ENCODE results near the gene ZFYVE21.

The ZFYVE21 gene

GRCh38 chr14:103726474-103726873 is 10.9 kb downstream of the ZFYVE21 start:
- no peak for DNase-seq

- no peak for DNase-seq
These were observed 11.8 kb downstream of the ZFYVE21 start for GRCh38 chr14:103727313-103727980.

GRCh38 chr14:103728141-103728540 is 12.5 kb downstream of the ZFYVE21 start:
- DNase-seq, result no peak

- no peak for DNase-seq
These were observed 13.1 kb downstream of the ZFYVE21 start for GRCh38 chr14:103728721-103729120.

GRCh38 chr14:103729496-103730448 is 14.2 kb downstream of the ZFYVE21 start:
- no peak for DNase-seq

GRCh38 chr14:103730490-103731035 is 15.0 kb downstream of the ZFYVE21 start:
- no peak for DNase-seq

GRCh38 chr14:103731481-103731880 is 15.9 kb downstream of the ZFYVE21 start:
- DNase-seq, result no peak

GRCh38 chr14:103731916-103732867 is 16.6 kb downstream of the ZFYVE21 start:
- no peak for DNase-seq

GRCh38 chr14:103732868-103733620 is 17.4 kb downstream of the ZFYVE21 start:
- no peak for DNase-seq

DNA sequence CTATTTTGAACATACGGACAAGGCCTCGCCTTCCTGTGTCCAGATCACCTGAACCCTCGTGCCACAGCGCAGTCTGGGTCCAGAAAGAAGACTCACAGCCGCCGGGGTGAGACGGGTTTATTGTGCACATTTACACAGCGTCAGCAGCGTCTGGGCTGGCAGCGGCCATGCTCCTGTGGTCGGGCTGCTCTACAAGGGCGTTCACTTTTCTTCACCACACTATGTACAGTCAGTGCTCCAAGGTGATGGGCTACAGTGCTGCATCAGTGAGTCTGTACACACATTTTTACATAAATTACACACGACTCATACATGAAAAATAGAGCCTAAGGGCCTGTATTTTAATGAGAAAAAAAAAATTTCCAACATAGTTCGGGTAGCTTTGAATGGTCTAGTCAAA is 18.0 kb downstream of the ZFYVE21 start:
- no peak for DNase-seq

DNA sequence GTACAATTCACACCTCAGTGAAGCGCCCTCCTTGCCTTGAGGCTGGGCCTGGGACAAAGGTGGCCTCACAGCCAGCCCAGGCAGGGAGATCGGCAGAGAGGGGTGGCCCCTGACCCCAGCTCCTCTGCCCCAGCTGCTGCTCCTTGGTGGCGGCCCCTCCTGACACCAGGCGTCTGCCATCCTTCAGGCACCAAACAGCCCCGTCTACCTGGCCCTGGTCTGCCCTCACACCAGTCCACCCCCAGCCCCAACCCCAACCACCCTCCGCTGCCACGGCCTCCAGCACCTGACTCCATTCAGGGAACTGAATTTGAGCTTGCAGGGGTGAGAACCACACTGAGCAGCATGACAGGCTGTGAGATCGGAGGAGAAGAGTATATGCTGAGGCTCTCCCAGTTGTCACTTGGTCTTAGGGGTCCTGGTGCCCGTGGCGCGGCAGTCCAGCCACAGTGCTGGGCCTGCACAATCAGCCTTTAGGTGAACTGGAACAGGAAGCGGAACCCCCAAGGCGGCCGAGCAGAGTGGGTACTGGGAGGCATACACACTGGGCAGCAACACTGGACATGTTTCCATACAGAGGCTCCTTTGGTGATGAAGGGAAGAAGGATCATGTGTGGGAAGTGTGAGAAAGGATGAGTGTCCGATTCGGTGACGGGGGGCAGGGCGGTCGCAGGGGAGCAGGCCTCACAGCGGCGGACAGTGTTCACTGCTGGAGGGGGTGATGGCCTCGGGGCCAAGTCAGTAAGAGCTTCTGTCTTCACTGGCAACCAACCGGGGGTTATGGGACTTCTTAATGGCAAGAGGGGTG is 18.7 kb downstream of the ZFYVE21 start:
- DNase-seq, result no peak

- no peak for DNase-seq
These were observed 19.4 kb downstream of the ZFYVE21 start for GRCh38 chr14:103735022-103735421.

DNA sequence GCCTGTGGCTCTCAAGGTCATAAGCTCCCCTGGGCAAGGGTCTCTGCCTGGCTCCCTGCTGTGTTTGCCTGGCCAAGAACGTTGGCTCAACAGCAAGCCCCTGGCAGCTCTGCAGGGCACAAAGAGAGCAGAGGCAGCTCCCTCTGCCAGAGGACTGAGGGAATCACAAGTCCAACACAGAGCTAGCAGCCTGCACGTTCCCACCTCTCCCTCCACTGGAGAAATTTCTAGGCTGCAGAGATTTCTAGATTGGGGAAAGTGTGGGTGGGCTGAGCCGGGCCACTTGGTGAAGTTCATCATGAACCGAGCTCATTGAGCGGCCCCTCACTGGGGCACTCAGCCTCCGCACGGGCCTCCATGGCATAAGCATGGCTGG is 19.8 kb downstream of the ZFYVE21 start:
- DNase-seq, result no peak

DNA sequence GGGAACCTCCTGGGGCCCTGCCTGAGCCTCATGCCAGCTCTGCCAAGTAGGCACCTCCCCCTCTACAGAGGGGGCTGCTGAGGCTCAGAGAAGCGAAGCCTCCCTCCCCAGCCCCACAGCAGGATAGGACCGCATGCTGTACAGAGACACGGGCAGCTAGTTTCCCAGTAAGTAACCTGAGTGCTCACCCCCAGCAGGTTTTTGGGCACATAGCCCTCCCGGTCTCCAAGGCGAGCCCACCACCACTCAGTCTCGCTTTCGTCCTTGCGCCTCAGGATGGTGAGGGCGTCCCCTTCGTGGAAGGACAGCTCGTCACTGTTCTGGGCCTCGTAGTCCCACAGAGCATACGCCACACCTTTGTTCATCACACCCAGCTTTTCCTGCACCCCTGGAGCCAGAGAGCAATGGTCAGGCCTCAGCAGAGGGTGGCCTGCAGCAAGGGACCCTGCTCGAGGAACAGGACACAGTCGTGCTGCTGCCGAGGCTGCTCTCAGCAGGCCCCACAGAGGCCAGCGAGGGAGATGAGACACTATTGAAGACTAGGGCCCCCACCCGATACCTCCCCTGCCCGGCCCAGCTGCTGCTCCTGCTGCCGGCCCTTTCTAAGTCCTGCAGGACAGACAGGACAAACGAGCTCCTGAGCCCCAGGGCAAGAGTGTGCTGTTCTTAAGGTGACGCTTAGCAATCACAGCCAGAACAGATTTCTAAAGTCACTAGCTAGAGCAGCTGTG is 20.4 kb downstream of the ZFYVE21 start:
- no peak for DNase-seq

- no peak for DNase-seq
These were observed 21.2 kb downstream of the ZFYVE21 start for GRCh38 chr14:103736546-103737431.

DNA sequence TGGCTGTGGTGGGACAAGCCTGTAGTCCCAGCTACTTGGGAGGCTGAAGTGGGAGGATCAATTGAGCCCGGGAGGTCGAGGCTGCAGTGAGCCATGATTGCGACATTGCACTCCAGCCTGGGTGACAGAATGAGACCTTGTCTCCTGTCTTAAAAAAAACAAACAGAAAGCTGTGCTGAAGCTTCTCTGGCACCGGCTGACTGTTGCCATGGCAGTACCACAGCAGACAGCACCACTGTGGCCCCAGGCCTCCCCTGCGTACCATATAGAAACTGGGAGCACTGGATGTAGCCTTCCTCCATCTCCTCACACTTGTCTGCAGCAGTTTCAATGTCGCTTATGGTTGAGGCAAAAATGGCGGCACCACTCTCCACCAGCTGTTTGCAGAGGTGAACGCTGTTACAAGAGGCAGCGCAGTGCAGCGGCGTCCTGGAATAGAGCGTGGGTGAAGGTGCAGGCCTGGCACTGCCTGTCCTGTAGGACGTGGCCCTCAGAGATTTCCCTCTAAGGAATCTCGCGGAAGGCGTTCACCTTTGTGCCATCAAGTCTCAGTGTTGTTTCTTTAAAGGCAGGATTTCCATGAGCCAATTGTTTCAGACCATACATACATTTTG is 21.9 kb downstream of the ZFYVE21 start:
- no peak for DNase-seq

DNA sequence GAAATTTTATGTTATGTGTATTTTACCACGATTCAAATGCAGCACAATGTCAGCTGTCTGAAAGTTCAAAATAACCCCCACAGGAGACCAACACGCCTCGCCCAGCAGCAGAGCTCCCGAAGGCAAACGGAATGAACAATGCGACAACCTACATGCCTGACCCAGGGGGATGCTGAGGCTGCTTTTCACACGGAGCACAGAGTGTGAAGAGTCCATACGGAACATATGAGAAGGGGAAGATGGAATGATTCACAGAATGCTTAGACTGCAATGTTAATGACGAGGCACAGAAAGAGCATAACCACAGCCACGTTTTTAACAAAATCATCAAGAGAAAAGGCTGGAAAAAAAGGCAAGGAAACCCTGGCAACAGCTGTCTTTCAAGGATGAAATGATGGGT is 22.6 kb downstream of the ZFYVE21 start:
- no peak for DNase-seq

GRCh38 chr14:103738701-103739451 is 23.3 kb downstream of the ZFYVE21 start:
- DNase-seq, result no peak
